ENCODE data around the gene SERPINC1. TPM values are rescaled to one million over a fixed set of nuclear protein-coding genes. Genes with fewer than 3 reads are reported as not detected.

The SERPINC1 gene
- total RNA-seq, 1 donor from 2014 or later, result not detected

- no peaks in the 10 kb centered on the region for H3K4me1 ChIP-seq
- H3K27me3 ChIP-seq, result no peaks in the 10 kb centered on the region
- TF ChIP-seq CTCF (IDR thresholded peaks at IDR 0.05), result no peak
- no peak for TF ChIP-seq EZH2phosphoT487 (IDR thresholded peaks at IDR 0.05)
- no peak for TF ChIP-seq EZH2 (IDR thresholded peaks at IDR 0.05)
- H3K4me3 ChIP-seq, result no peak overlapping the region
- Mint-ChIP-seq H3K4me3 (no peak overlapping the region), H3K9me3 (no peaks in the 10 kb centered on the region), H3K27ac (no peak overlapping the region), H3K27me3 (ENCODE audit: insufficient read depth, low read depth) (no peaks in the 10 kb centered on the region), H3K4me1 (no peaks in the 10 kb centered on the region), H3K36me3 (peaks cover 29% of the 10 kb centered on the region)
- H3K79me2 ChIP-seq (ENCODE audit: low read depth), result peaks cover 3% of the 10 kb centered on the region
- no peaks in the 10 kb centered on the region for H4K20me1 ChIP-seq (ENCODE audit: low read depth)
- no peaks in the 10 kb centered on the region for H3F3A ChIP-seq (ENCODE audit: low read depth)
- H3K36me3 ChIP-seq, result peaks cover 42% of the 10 kb centered on the region
- no peak for DNase-seq (ENCODE audit: low spot score)
- H2AFZ ChIP-seq (replicated peaks), result no peak overlapping the region
- no peak overlapping the region for H3K9ac ChIP-seq
- no peaks in the 10 kb centered on the region for H3K9me3 ChIP-seq (ENCODE audit: low read depth)
- H3K27ac ChIP-seq, result no peak overlapping the region
- no peak overlapping the region for H3K4me2 ChIP-seq
Observed at GRCh38 chr1:173954179-173954578, 37.1 kb upstream of the SERPINC1 start.

- Mint-ChIP-seq H3K36me3 (peaks cover 25% of the 10 kb centered on the region), H3K27ac (no peak overlapping the region), H3K4me1 (no peaks in the 10 kb centered on the region), H3K27me3 (ENCODE audit: insufficient read depth, low read depth) (no peaks in the 10 kb centered on the region), H3K9me3 (no peaks in the 10 kb centered on the region), H3K4me3 (no peak overlapping the region)
- TF ChIP-seq EZH2 (IDR thresholded peaks at IDR 0.05), result no peak
- TF ChIP-seq CTCF (IDR thresholded peaks at IDR 0.05), result no peak
- no peak for TF ChIP-seq EZH2phosphoT487 (IDR thresholded peaks at IDR 0.05)
- Histone ChIP-seq H3F3A (ENCODE audit: low read depth) (no peaks in the 10 kb centered on the region), H3K9me3 (ENCODE audit: low read depth) (no peaks in the 10 kb centered on the region), H3K4me1 (no peaks in the 10 kb centered on the region), H3K79me2 (ENCODE audit: low read depth) (no peaks in the 10 kb centered on the region), H3K27ac (no peak overlapping the region), H3K27me3 (no peaks in the 10 kb centered on the region), H3K9ac (no peak overlapping the region), H3K4me2 (no peak overlapping the region), H2AFZ (replicated peaks) (no peak overlapping the region), H4K20me1 (ENCODE audit: low read depth) (no peaks in the 10 kb centered on the region), H3K36me3 (peaks cover 39% of the 10 kb centered on the region), H3K4me3 (no peak overlapping the region)
- DNase-seq (ENCODE audit: low spot score), result no peak
Observed at GRCh38 chr1:173948594-173948993, 31.5 kb upstream of the SERPINC1 start.

- Mint-ChIP-seq H3K4me1 (no peaks in the 10 kb centered on the region), H3K36me3 (peaks cover 29% of the 10 kb centered on the region), H3K27me3 (ENCODE audit: insufficient read depth, low read depth) (no peaks in the 10 kb centered on the region), H3K27ac (no peak overlapping the region), H3K4me3 (no peak overlapping the region), H3K9me3 (no peaks in the 10 kb centered on the region)
- Histone ChIP-seq H2AFZ (replicated peaks) (no peak overlapping the region), H3K9me3 (ENCODE audit: low read depth) (no peaks in the 10 kb centered on the region), H3K36me3 (peaks cover 44% of the 10 kb centered on the region), H3K27me3 (no peaks in the 10 kb centered on the region), H3K9ac (no peak overlapping the region), H3K4me1 (no peaks in the 10 kb centered on the region), H4K20me1 (ENCODE audit: low read depth) (no peaks in the 10 kb centered on the region), H3F3A (ENCODE audit: low read depth) (no peaks in the 10 kb centered on the region), H3K79me2 (ENCODE audit: low read depth) (no peaks in the 10 kb centered on the region), H3K4me2 (no peak overlapping the region), H3K4me3 (no peak overlapping the region), H3K27ac (no peak overlapping the region)
- no peak for TF ChIP-seq EZH2 (IDR thresholded peaks at IDR 0.05)
- TF ChIP-seq EZH2phosphoT487 (IDR thresholded peaks at IDR 0.05), result no peak
- TF ChIP-seq CTCF (IDR thresholded peaks at IDR 0.05), result no peak
- DNase-seq (ENCODE audit: low spot score), result no peak
Observed at GRCh38 chr1:173946380-173946921, 29.3 kb upstream of the SERPINC1 start.
